H1 (cell line): ENCODE data around the gene GRM4. TPM values are rescaled to one million over a fixed set of nuclear protein-coding genes. Genes with fewer than 3 reads are reported as not detected.

ENCODE experiments used
- CTCF ChIA-PET: fragments of 300-600 bp; sonication (Branson Sonifier 250); formaldehyde crosslinking; loops from one replicate; lab custom pipeline; 2021; ENCODE audit not compliant: partially characterized antibody; lab: Charles Lee
- POLR2A ChIA-PET: fragments of 300-600 bp; sonication (Branson Sonifier 250); formaldehyde crosslinking; loops from one replicate; lab custom pipeline; 2021; ENCODE audit warnings: inconsistent platforms; ENCODE audit not compliant: partially characterized antibody; lab: Charles Lee
- DNase-seq, 2 experiments: peaks; one replicate each; pipeline versions ENCODE4 v3.0.0 to v3.0.0-alpha.2; 2010 to 2022; ENCODE audit warnings: low spot score in 2 of 2, low read depth in 1 of 2, mixed read lengths in 1 of 2
- FAIRE-seq: peaks from 2 replicates; lab custom pipeline; 2011; peaks lifted over from hg19 to GRCh38; lab: Jason Lieb, UNC
- H2AFZ ChIP-seq: 2 replicates; pipeline ENCODE4 v1.8.1; 2012; ENCODE audit warnings: low read length, inconsistent platforms
- H2AK5ac ChIP-seq: 2 replicates; pipeline ENCODE4 v1.6.1; 2013; ENCODE audit warnings: low read depth, low read length
- H2BK120ac ChIP-seq: replicated peaks from 2 replicates; pipeline ENCODE3; 2013; ENCODE audit warnings: low read depth, low read length, inconsistent platforms
- H2BK12ac ChIP-seq: 2 replicates; pipeline ENCODE4 v1.6.1; 2013; ENCODE audit warnings: low read depth, low read length
- H2BK15ac ChIP-seq: 2 replicates; pipeline ENCODE4 v1.6.1; 2013; ENCODE audit warnings: low read length
- H2BK20ac ChIP-seq: 2 replicates; pipeline ENCODE4 v1.6.1; 2013; ENCODE audit warnings: low read length
- H2BK5ac ChIP-seq: 2 replicates; pipeline ENCODE4 v1.6.1; 2013; ENCODE audit warnings: low read depth, low read length
- H3K14ac ChIP-seq: 2 replicates; pipeline ENCODE4 v1.6.1; 2013; ENCODE audit warnings: inconsistent platforms; ENCODE audit not compliant: insufficient read length
- H3K18ac ChIP-seq: 2 replicates; pipeline ENCODE4 v1.6.1; 2013; ENCODE audit warnings: low read length; ENCODE audit errors: extremely low read depth
- H3K23ac ChIP-seq: 2 replicates; pipeline ENCODE4 v1.6.1; 2013; ENCODE audit warnings: inconsistent platforms; ENCODE audit not compliant: insufficient read length
- H3K23me2 ChIP-seq: 2 replicates; pipeline ENCODE4 v1.6.1; 2013; ENCODE audit warnings: low read depth, low read length
- H3K27ac ChIP-seq: 2 replicates; pipeline ENCODE4 v1.6.1; 2011; ENCODE audit warnings: low read depth, low read length, inconsistent platforms
- H3K27me3 ChIP-seq, 4 experiments: replicated peaks in 1 of 4; 1 replicate in 1 of 4; 2 replicates in 3 of 4; pipeline versions ENCODE4 v1.6.1 to v1.8.1; 2011 to 2013; ENCODE audit warnings: low read length in 3 of 4, mild to moderate bottlenecking in 3 of 4, inconsistent platforms in 2 of 4, mixed read lengths in 2 of 4, moderate library complexity in 1 of 4; ENCODE audit not compliant: control insufficient read depth in 3 of 4, insufficient read depth in 3 of 4; ENCODE audit errors: extremely low read depth in 1 of 4
- H3K36me3 ChIP-seq, 4 experiments: 2 replicates each; pipeline versions ENCODE4 v1.6.1 to v1.8.1; 2011 to 2013; ENCODE audit warnings: mild to moderate bottlenecking in 4 of 4, low read length in 3 of 4, moderate library complexity in 2 of 4, control low read depth in 1 of 4, inconsistent platforms in 1 of 4; ENCODE audit not compliant: insufficient read depth in 4 of 4, control insufficient read depth in 2 of 4
- H3K4ac ChIP-seq: replicated peaks from 2 replicates; pipeline ENCODE3; 2013; ENCODE audit warnings: low read length, low read depth, mixed read lengths, inconsistent platforms; ENCODE audit not compliant: insufficient read length
- H3K4me1 ChIP-seq, 4 experiments: replicated peaks in 1 of 4; 1 replicate in 1 of 4; 2 replicates in 3 of 4; pipeline versions ENCODE4 v1.6.1 to v1.8.1; 2011 to 2013; ENCODE audit warnings: low read length in 3 of 4, inconsistent platforms in 2 of 4, mixed read lengths in 1 of 4; ENCODE audit not compliant: insufficient read depth in 4 of 4, control insufficient read depth in 3 of 4
- H3K4me2 ChIP-seq, 2 experiments: 2 replicates each; pipeline versions ENCODE4 v1.6.1 to v1.8.1; 2011 to 2013; ENCODE audit warnings: low read depth in 2 of 2, low read length in 2 of 2, control low read depth in 1 of 2, inconsistent platforms in 1 of 2, mild to moderate bottlenecking in 1 of 2; ENCODE audit not compliant: insufficient read depth in 1 of 2
- H3K4me3 ChIP-seq, 4 experiments: fragments of 200-600, 300-600 bp in 1 of 4; sonication (generic), shearing (Covaris generic), sonication (Bioruptor Twin) in 1 of 4; 2 replicates each; pipeline versions ENCODE4 v1.5.1 to v1.8.1; 2011 to 2016; ENCODE audit warnings: low read length in 4 of 4, low read depth in 3 of 4, control low read depth in 2 of 4, inconsistent platforms in 2 of 4, mild to moderate bottlenecking in 2 of 4, mixed read lengths in 1 of 4, moderate library complexity in 1 of 4; ENCODE audit not compliant: insufficient read depth in 2 of 4; ENCODE audit errors: extremely low read depth in 1 of 4
- H3K56ac ChIP-seq: replicated peaks from 2 replicates; pipeline ENCODE3; 2013; ENCODE audit warnings: low read depth, mild to moderate bottlenecking, mixed read lengths, low read length, inconsistent platforms; ENCODE audit not compliant: insufficient read length
- H3K79me1 ChIP-seq: 2 replicates; pipeline ENCODE4 v1.6.1; 2013; ENCODE audit warnings: low read depth, low read length, control low read depth
- H3K79me2 ChIP-seq, 2 experiments: 2 replicates each; pipeline versions ENCODE4 v1.6.1 to v1.8.1; 2012 to 2013; ENCODE audit warnings: low read length in 2 of 2, mild to moderate bottlenecking in 2 of 2, inconsistent platforms in 1 of 2; ENCODE audit not compliant: insufficient read depth in 2 of 2, control insufficient read depth in 1 of 2
- H3K9ac ChIP-seq, 4 experiments: replicated peaks in 1 of 4; 1 replicate in 1 of 4; 2 replicates in 3 of 4; pipeline versions ENCODE4 v1.6.1 to v1.8.1; 2011 to 2013; ENCODE audit warnings: low read depth in 3 of 4, low read length in 3 of 4, control low read depth in 2 of 4, mild to moderate bottlenecking in 2 of 4, moderate library complexity in 2 of 4, inconsistent platforms in 1 of 4; ENCODE audit errors: extremely low read depth in 1 of 4
- H3K9me3 ChIP-seq, 2 experiments: 2 replicates each; pipeline versions ENCODE4 v1.6.1 to v1.8.1; 2012 to 2013; ENCODE audit warnings: mild to moderate bottlenecking in 2 of 2, moderate library complexity in 2 of 2, control low read depth in 1 of 2, inconsistent platforms in 1 of 2, low read depth in 1 of 2, low read length in 1 of 2, mixed read lengths in 1 of 2; ENCODE audit not compliant: insufficient read depth in 2 of 2
- H4K20me1 ChIP-seq, 2 experiments: replicated peaks in 1 of 2; 2 replicates each; pipeline versions ENCODE3 to v1.8.1; 2011 to 2013; ENCODE audit warnings: inconsistent platforms in 2 of 2, low read length in 2 of 2, mild to moderate bottlenecking in 1 of 2; ENCODE audit not compliant: insufficient read depth in 2 of 2, control insufficient read depth in 1 of 2
- H4K5ac ChIP-seq: 2 replicates; pipeline ENCODE4 v1.6.1; 2013; ENCODE audit warnings: low read length, low read depth, mixed read lengths, inconsistent platforms; ENCODE audit not compliant: insufficient read length
- H4K8ac ChIP-seq: 2 replicates; pipeline ENCODE4 v1.8.0; 2013; ENCODE audit warnings: mild to moderate bottlenecking, moderate library complexity, low read length, inconsistent platforms; ENCODE audit not compliant: insufficient read depth; ENCODE audit errors: extremely low read depth
- H4K91ac ChIP-seq: replicated peaks from 2 replicates; pipeline ENCODE3; 2013; ENCODE audit warnings: low read length, mixed read lengths, inconsistent platforms; ENCODE audit not compliant: insufficient read length
- BRCA1 ChIP-seq: IDR thresholded peaks from 2 replicates; pipeline ENCODE4 v1.6.1; 2012; ENCODE audit warnings: low read depth, low read length, improper control_type of control experiment
- CREB1 ChIP-seq: IDR thresholded peaks from 2 replicates; pipeline ENCODE4 v1.6.1; 2012; ENCODE audit warnings: inconsistent platforms
- KDM1A ChIP-seq: fragments of 200-600, 300-600 bp; sonication (generic); IDR thresholded peaks from 2 replicates; pipeline ENCODE4 v1.7.1; 2016; ENCODE audit warnings: mild to moderate bottlenecking, low read length, borderline replicate concordance
- TAF7 ChIP-seq: optimal IDR thresholded peaks from 2 replicates; pipeline ENCODE3; 2011; ENCODE audit warnings: low read depth, mild to moderate bottlenecking, inconsistent platforms, low read length, moderate library complexity, borderline replicate concordance
- TCF12 ChIP-seq: IDR thresholded peaks from 2 replicates; pipeline ENCODE4 v1.6.1; 2011; ENCODE audit warnings: low read depth, mild to moderate bottlenecking, low read length
- USF2 ChIP-seq: IDR thresholded peaks from 2 replicates; pipeline ENCODE4 v1.6.1; 2011; ENCODE audit warnings: low read length, improper control_type of control experiment
- WGBS, 2 experiments: shearing (Covaris generic) in 1 of 2; methylation state at CpG; one replicate each; pipeline versions ENCODE4 v1.1.6 to v1.1.7; 2013 to 2015; ENCODE audit warnings: low lambda C conversion rate in 2 of 2, mixed read lengths in 2 of 2, inconsistent platforms in 1 of 2, low coverage in 1 of 2, missing lambda C conversion rate in 1 of 2; ENCODE audit not compliant: insufficient replicate concordance in 2 of 2, insufficient coverage in 1 of 2, insufficient read length in 1 of 2; ENCODE audit errors: extremely low coverage in 1 of 2, missing lambda C conversion rate in 1 of 2; 5-methylcytosine and 5-hydroxymethylcytosine counted together
- polyA plus RNA-seq, 7 experiments: library from polyadenylated mRNA; depleted of rRNA in 3 of 7; stranded (reverse) in 5 of 7; unstranded in 2 of 7; fragments of >200 nt in 5 of 7; fragments of 200-250 nt in 2 of 7; gene quantifications; 1 replicate in 5 of 7; 2 replicates in 1 of 7; 4 replicates in 1 of 7; pipeline versions ENCODE4 v1.2.1 to v1.2.3, GENCODE V29; 2011 to 2013; ENCODE audit warnings: missing spikeins in 2 of 7, mixed read lengths in 2 of 7
- total RNA-seq: library from RNA; stranded (reverse); fragmentation: NEBNext Ultra II Directional; extraction: Animal tissue kit (Norgen Biotek cat#: 25700); gene quantifications from 2 replicates; pipeline ENCODE4 v1.2.1, GENCODE V29; 2021

Gene GRM4
- total and polyA plus RNA-seq, 2 of the 8 experiments (the other 6 are each of a cell fraction or from before 2014, with no cell fraction given): 19.6 to 21.5 TPM

GRCh38 chr6:34093854-34094430 lies 51.9 kb downstream of the GRM4 start:
- H3K14ac ChIP-seq: no peak overlapping the region
- H3K4me1 ChIP-seq: peaks cover 0 to 21% (median 11%) of the 10 kb centered on the region in 4 experiments; a peak in 6 of 7 replicates

More at GRCh38 chr6:34093854-34094430, 51.9 kb downstream of the GRM4 start:
- no peaks in the 10 kb centered on the region; a peak in 1 of 8 replicates for H3K36me3 ChIP-seq
- H3K27me3 ChIP-seq: no peaks in the 10 kb centered on the region
- H3K9ac ChIP-seq: no peak overlapping the region
- H3K23ac ChIP-seq: no peak overlapping the region
- H3K27ac ChIP-seq: no peak overlapping the region
- H2AK5ac ChIP-seq: no peak overlapping the region
- no peak overlapping the region for H3K4me3 ChIP-seq
- ChIA-PET CTCF (interaction anchor here (0.6 to 2.1 kb wide), 7 partner anchors 12 to 653 kb away, joined by 3 to 7 read pairs (median 3); no protein-coding TSS in a partner anchor), POLR2A (interaction anchor here (1.0 kb wide), 1 partner anchor 12 kb away, joined by 4 read pairs; no protein-coding TSS in a partner anchor)
- no peak overlapping the region for H2BK120ac ChIP-seq
- H4K20me1 ChIP-seq: peaks cover 0 to 3% of the 10 kb centered on the region in 2 experiments
- H2BK15ac ChIP-seq: no peak overlapping the region
- H4K91ac ChIP-seq: no peak overlapping the region
- no peak overlapping the region for H4K8ac ChIP-seq
- no peaks in the 10 kb centered on the region for H3K79me2 ChIP-seq
- H3K23me2 ChIP-seq: no peaks in the 10 kb centered on the region
- H3K18ac ChIP-seq: no peak overlapping the region
- no peaks in the 10 kb centered on the region for H3K9me3 ChIP-seq
- H3K4me2 ChIP-seq: no peak overlapping the region
- H3K56ac ChIP-seq: no peak overlapping the region
- H4K5ac ChIP-seq: no peak overlapping the region
- no peak overlapping the region for H2BK20ac ChIP-seq
- FAIRE-seq (no peak), DNase-seq (no peak)
- H3K79me1 ChIP-seq: no peaks in the 10 kb centered on the region
- H2BK12ac ChIP-seq: no peak overlapping the region
- TF ChIP-seq CREB1 (no peak), TAF7 (no peak), BRCA1 (no peak), TCF12 (no peak), USF2 (no peak), KDM1A (peak; percentile 28; the same call in 1 of the 2 replicates)
- H2AFZ ChIP-seq: no peak overlapping the region
- WGBS, 2 experiments: 86% methylated on average over 4 of the region's 4 CpGs; no CpG with 5 or more reads in 1 of the 2 experiments
- H2BK5ac ChIP-seq: no peak overlapping the region
- H3K4ac ChIP-seq: no peak overlapping the region
